Fibroblast of mammary gland (primary cell): ENCODE measurements around the gene NCK1.

Experiments used
- DNase-seq: peaks from one replicate; pipeline ENCODE4 v3.0.0-alpha.2; 2010; ENCODE audit warnings: low read depth
- H3K4me3 ChIP-seq: 2 replicates; pipeline ENCODE4 v1.5.1; 2011; ENCODE audit warnings: low read depth, mild to moderate bottlenecking, low read length, moderate library complexity; ENCODE audit not compliant: control insufficient read depth
- CTCF ChIP-seq: conservative IDR thresholded peaks from 2 replicates; pipeline ENCODE4 v1.5.1; 2011; ENCODE audit warnings: low read depth, low read length, inconsistent platforms; ENCODE audit not compliant: control insufficient read depth, insufficient read depth

Gene NCK1

DNA sequence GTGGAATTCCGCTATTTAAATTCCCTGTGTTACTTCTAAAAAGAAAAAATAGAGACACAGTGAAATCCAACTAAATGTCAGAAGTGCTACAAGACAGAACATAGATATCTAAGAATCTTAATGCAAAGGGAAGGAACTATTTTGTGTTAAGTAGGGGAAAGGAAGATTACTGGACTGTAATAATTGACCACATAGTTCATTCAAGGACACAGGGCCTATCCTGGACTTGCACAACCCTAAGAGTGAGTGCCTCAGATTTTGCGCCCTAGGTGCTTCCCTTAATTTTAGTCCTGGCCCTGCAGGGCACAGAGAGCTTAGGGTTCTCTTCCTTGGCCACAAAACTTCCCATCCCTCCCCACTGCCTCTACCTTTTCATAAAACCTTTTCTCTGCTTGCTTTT is 92.2 kb downstream of the NCK1 start:
- no peak for TF ChIP-seq CTCF
- peak; percentile 53 for DNase-seq
- no peak overlapping the region for H3K4me3 ChIP-seq

- DNase-seq: no peak
- TF ChIP-seq CTCF: no peak
- H3K4me3 ChIP-seq: no peak overlapping the region
These were observed 93.2 kb downstream of the NCK1 start for GRCh38 chr3:136954980-136955780.

- H3K4me3 ChIP-seq: no peak overlapping the region
- TF ChIP-seq CTCF: no peak
- peak; percentile 93 for DNase-seq
These were observed 93.8 kb downstream of the NCK1 start for GRCh38 chr3:136955813-136956212.

GRCh38 chr3:136956971-136957370 is 95.0 kb downstream of the NCK1 start:
- no peak for DNase-seq
- TF ChIP-seq CTCF: no peak
- no peak overlapping the region for H3K4me3 ChIP-seq

DNA sequence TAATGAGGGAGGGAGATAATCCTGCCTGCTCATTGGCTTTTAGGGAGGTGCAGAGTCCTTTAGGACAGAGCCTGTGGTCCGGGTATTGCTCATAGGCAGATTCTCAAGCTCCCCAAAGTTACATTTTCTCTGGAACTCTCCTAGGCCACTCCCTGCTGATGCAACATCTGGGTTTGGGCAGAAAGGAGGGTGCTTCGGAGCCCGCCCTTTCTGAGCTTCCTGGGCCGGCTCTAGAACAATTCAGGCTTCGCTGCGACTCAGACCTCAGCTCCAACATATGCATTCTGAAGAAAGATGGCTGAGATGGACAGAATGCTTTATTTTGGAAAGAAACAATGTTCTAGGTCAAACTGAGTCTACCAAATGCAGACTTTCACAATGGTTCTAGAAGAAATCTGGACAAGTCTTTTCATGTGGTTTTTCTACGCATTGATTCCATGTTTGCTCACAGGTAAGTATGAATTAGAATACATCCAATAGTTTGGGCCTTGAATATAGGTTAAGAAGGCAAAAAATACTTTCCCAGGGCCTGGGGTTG is 95.8 kb downstream of the NCK1 start, which contains the start of gene IL20RB:
Gene IL20RB (plus strand): TSS at position 233 of the 538 bp plus-strand sequence. CDS start 131 bp downstream, at position 364.
- TF ChIP-seq CTCF: no peak
- peak; percentile 88 for DNase-seq
- peak within 1 kb of the TSS; percentile 9 for H3K4me3 ChIP-seq

- DNase-seq: no peak
- no peak overlapping the region for H3K4me3 ChIP-seq
- TF ChIP-seq CTCF: no peak
These were observed 96.9 kb downstream of the NCK1 start for GRCh38 chr3:136958939-136959338.
